ENCODE results near the gene SPAST. TPM values are rescaled to one million over a fixed set of nuclear protein-coding genes. Genes with fewer than 3 reads are reported as not detected.
A peak's percentile ranks its signal among the peaks of the same experiment; 100 is the strongest.
"Not testable (repeated sequence)": the region's sequence is repeated elsewhere in the genome, so short reads cannot be mapped to it uniquely, and the experiment has no call there.

Gene SPAST
- total RNA-seq, result 34.1 and 34.6 TPM in 2 replicates
- long read RNA-seq, full-length matches to known transcripts, result 4 of 13 reads
- long read RNA-seq, partial matches to known transcripts, result 3 of 13 reads
- long read RNA-seq, other reads (novel, unspliced or antisense), result 6 of 13 reads

- Mint-ChIP-seq H3K9me3 (no peaks in the 10 kb centered on the region), H3K4me1 (peaks cover 27% of the 10 kb centered on the region), H3K4me3 (peak within 1 kb of the TSS; percentile 99), H3K27me3 (ENCODE audit: low read depth) (no peaks in the 10 kb centered on the region), H3K36me3 (ENCODE audit: low read depth) (no peaks in the 10 kb centered on the region), H3K27ac (ENCODE audit: unreplicated experiment) (peak within 1 kb of the TSS; percentile 99)
- TF ChIP-seq CTCF (conservative IDR thresholded peaks at IDR 0.05), result peak; percentile 61
- peak; percentile 96 for DNase-seq (ENCODE audit: low read depth, low spot score)
Measured at GRCh38 chr2:32063310-32064020, at the start of gene SPAST. Gene SPAST, plus strand, starts transcription at chr2:32063556. Its CDS starts 276 bp downstream, at chr2:32063832.

- not testable (repeated sequence) for H3K36me3 Mint-ChIP-seq (ENCODE audit: low read depth); H3K27me3 Mint-ChIP-seq (ENCODE audit: low read depth); DNase-seq (ENCODE audit: low read depth, low spot score); H3K27ac Mint-ChIP-seq (ENCODE audit: unreplicated experiment); H3K4me3 Mint-ChIP-seq; H3K4me1 Mint-ChIP-seq; H3K9me3 Mint-ChIP-seq
Measured at GRCh38 chr2:32018789-32019482, 44.4 kb upstream of the SPAST start.

- not testable (repeated sequence) for H3K9me3 Mint-ChIP-seq; H3K36me3 Mint-ChIP-seq (ENCODE audit: low read depth); DNase-seq (ENCODE audit: low read depth, low spot score); H3K27ac Mint-ChIP-seq (ENCODE audit: unreplicated experiment); H3K27me3 Mint-ChIP-seq (ENCODE audit: low read depth)
- Mint-ChIP-seq H3K4me3 (peak overlapping the region; percentile 64), H3K4me1 (peaks cover 13% of the 10 kb centered on the region)
Measured at GRCh38 chr2:32034198-32034887, 29.0 kb upstream of the SPAST start.

- TF ChIP-seq CTCF (conservative IDR thresholded peaks at IDR 0.05), result no peak
- Mint-ChIP-seq H3K27ac (ENCODE audit: unreplicated experiment) (peak within 1 kb of the TSS; percentile 92), H3K9me3 (no peaks in the 10 kb centered on the region)
Measured at GRCh38 chr2:32039447-32040219, 23.7 kb upstream of the SPAST start, which contains the start of gene DPY30. Gene DPY30, minus strand, starts transcription at chr2:32039805. Its CDS starts 349 bp downstream, at chr2:32039456.

GRCh38 chr2:32043561-32043960 lies 19.8 kb upstream of the SPAST start:
- no peak for DNase-seq (ENCODE audit: low read depth, low spot score)
- Mint-ChIP-seq H3K27me3 (ENCODE audit: low read depth) (no peaks in the 10 kb centered on the region), H3K9me3 (no peaks in the 10 kb centered on the region), H3K36me3 (ENCODE audit: low read depth) (no peaks in the 10 kb centered on the region), H3K4me3 (no peak overlapping the region), H3K4me1 (peaks cover 18% of the 10 kb centered on the region), H3K27ac (ENCODE audit: unreplicated experiment) (no peak overlapping the region)
- TF ChIP-seq CTCF (conservative IDR thresholded peaks at IDR 0.05), result no peak

More at GRCh38 chr2:32039447-32040219, 23.7 kb upstream of the SPAST start, which contains the start of gene DPY30:
- peak; percentile 88 for DNase-seq (ENCODE audit: low read depth, low spot score)
- peak within 1 kb of the TSS; percentile 90 for H3K4me3 Mint-ChIP-seq
- H3K36me3 Mint-ChIP-seq (ENCODE audit: low read depth), result no peaks in the 10 kb centered on the region
- no peaks in the 10 kb centered on the region for H3K27me3 Mint-ChIP-seq (ENCODE audit: low read depth)
- H3K4me1 Mint-ChIP-seq, result peaks cover 18% of the 10 kb centered on the region

Measured in neural crest cell (in vitro differentiated cells).